Activated CD8-positive, alpha-beta memory T cell treated with anti-CD3 and anti-CD28 coated beads for 36 hours (primary cell): Measurements from ENCODE around the gene SLC6A8. TPM values are rescaled to one million over a fixed set of nuclear protein-coding genes. Genes with fewer than 3 reads are reported as not detected.
"Not testable (repeated sequence)": the region's sequence is repeated elsewhere in the genome, so short reads cannot be mapped to it uniquely, and the experiment has no call there.

Experiments used
- CTCF ChIA-PET: fragments of 350-600 bp; sonication (Branson Sonifier 250); formaldehyde crosslinking; loops from one replicate; lab custom pipeline; 2021; ENCODE audit warnings: antibody characterized with exemption; lab: Charles Lee
- POLR2A ChIA-PET: fragments of 350-600 bp; sonication (Branson Sonifier 250); formaldehyde crosslinking; loops from one replicate; lab custom pipeline; 2021; ENCODE audit warnings: antibody characterized with exemption; lab: Charles Lee
- total RNA-seq, 2 experiments: library from RNA; stranded (reverse); gene quantifications; one replicate each; pipeline ENCODE4 v1.2.3, GENCODE V29; 2021

The SLC6A8 gene
- total RNA-seq, 2 experiments from 2014 or later, result 0.63 to 0.80 TPM

GRCh38 chrX:153699784-153700371, 12.2 kb downstream of the SLC6A8 start:
- CTCF ChIA-PET, POLR2A ChIA-PET: not testable (repeated sequence)

- POLR2A ChIA-PET, result no interaction called here
- CTCF ChIA-PET, result no interaction called here
These were observed 12.7 kb downstream of the SLC6A8 start for GRCh38 chrX:153700376-153700945.

- ChIA-PET POLR2A (no interaction called here), CTCF (no interaction called here)
These were observed 13.2 kb downstream of the SLC6A8 start for GRCh38 chrX:153700967-153701366.

GRCh38 chrX:153701706-153702105, 14.0 kb downstream of the SLC6A8 start:
- ChIA-PET CTCF (no interaction called here), POLR2A (no interaction called here)

- CTCF ChIA-PET, result no interaction called here
- POLR2A ChIA-PET, result no interaction called here
These were observed 14.8 kb downstream of the SLC6A8 start for GRCh38 chrX:153702336-153703035.

- ChIA-PET POLR2A (no interaction called here), CTCF (no interaction called here)
These were observed 15.3 kb downstream of the SLC6A8 start for GRCh38 chrX:153703036-153703370.

GRCh38 chrX:153704021-153704526, 16.3 kb downstream of the SLC6A8 start:
- ChIA-PET CTCF (no interaction called here), POLR2A (no interaction called here)

GRCh38 chrX:153704631-153705402, 17.1 kb downstream of the SLC6A8 start:
- CTCF ChIA-PET, POLR2A ChIA-PET: not testable (repeated sequence)

- CTCF ChIA-PET, POLR2A ChIA-PET: not testable (repeated sequence)
These were observed 17.8 kb downstream of the SLC6A8 start for GRCh38 chrX:153705403-153706060.

- CTCF ChIA-PET, result interaction anchor here (1.1 kb wide), 1 partner anchor 47 kb away, joined by 3 read pairs; no protein-coding TSS in a partner anchor
- POLR2A ChIA-PET, result interaction anchor here (0.6 kb wide), 1 partner anchor 11 kb away, joined by 5 read pairs; no protein-coding TSS in a partner anchor
These were observed 19.1 kb downstream of the SLC6A8 start for GRCh38 chrX:153706799-153707198.

GRCh38 chrX:153707406-153707805, 19.7 kb downstream of the SLC6A8 start:
- POLR2A ChIA-PET, result interaction anchor here (0.6 kb wide), 1 partner anchor 11 kb away, joined by 5 read pairs; no protein-coding TSS in a partner anchor
- CTCF ChIA-PET, result interaction anchor here (1.1 kb wide), 1 partner anchor 47 kb away, joined by 3 read pairs; no protein-coding TSS in a partner anchor

- POLR2A ChIA-PET, result no interaction called here
- CTCF ChIA-PET, result no interaction called here
These were observed 20.7 kb downstream of the SLC6A8 start for GRCh38 chrX:153708415-153708814.

- POLR2A ChIA-PET, result no interaction called here
- CTCF ChIA-PET, result no interaction called here
These were observed 22.3 kb downstream of the SLC6A8 start for GRCh38 chrX:153709726-153710674.

GRCh38 chrX:153714256-153714655, 26.5 kb downstream of the SLC6A8 start:
- POLR2A ChIA-PET, result no interaction called here
- CTCF ChIA-PET, result no interaction called here

GRCh38 chrX:153717445-153717844, 29.7 kb downstream of the SLC6A8 start:
- ChIA-PET CTCF (no interaction called here), POLR2A (no interaction called here)

- ChIA-PET POLR2A (no interaction called here), CTCF (interaction anchor here (1.5 kb wide), 1 partner anchor 51 kb away, joined by 4 read pairs; no protein-coding TSS in a partner anchor)
These were observed 31.5 kb downstream of the SLC6A8 start for GRCh38 chrX:153719238-153719637.

GRCh38 chrX:153719701-153720100, 32.0 kb downstream of the SLC6A8 start:
- ChIA-PET CTCF (interaction anchor here (1.5 kb wide), 1 partner anchor 52 kb away, joined by 4 read pairs; no protein-coding TSS in a partner anchor), POLR2A (no interaction called here)

GRCh38 chrX:153722704-153723350, 35.1 kb downstream of the SLC6A8 start:
- ChIA-PET CTCF (no interaction called here), POLR2A (no interaction called here)
